Right lung (tissue), 5 donors: Measurements from ENCODE around the gene DNAH11. TPM values are rescaled to one million over a fixed set of nuclear protein-coding genes. Genes with fewer than 3 reads are reported as not detected.

Experiments used
- polyA plus RNA-seq, 5 donors: library from polyadenylated mRNA; unstranded; fragments of 120-200 nt; gene quantifications; one replicate each; pipeline versions ENCODE4 v1.2.1 to v1.2.3, GENCODE V29; 2013; ENCODE audit warnings: inconsistent platforms in 1 of 5, low replicate concordance in 1 of 5; ENCODE audit not compliant: insufficient read length in 5 of 5, insufficient read depth in 1 of 5

The DNAH11 gene
- polyA plus RNA-seq, 5 donors = 2.4 to 6.5 (median 3.6) TPM

Other genes starting within 250 kb of the DNAH11 start
- 10 to 100 TPM in 2 of 5 donors, 1 to 10 TPM in 3; 6.8 to 10.8 (median 9.0) TPM for gene SP4, start 115.0 kb upstream of the DNAH11 start, polyA plus RNA-seq